Left renal pelvis (tissue), 4 donors: ENCODE data around the gene NMD3. TPM values are rescaled to one million over a fixed set of nuclear protein-coding genes. Genes with fewer than 3 reads are reported as not detected.
"Not testable (repeated sequence)": the region's sequence is repeated elsewhere in the genome, so short reads cannot be mapped to it uniquely, and the experiment has no call there.

Experiments used
- DNase-seq, 4 donors: peaks; one replicate each; pipeline ENCODE4 v3.0.0-alpha.2; 2013; ENCODE audit warnings: low read depth in 4 of 4, low spot score in 3 of 4
- polyA plus RNA-seq, 4 donors: library from polyadenylated mRNA; unstranded; fragments of 120-200 nt; gene quantifications; one replicate each; pipeline ENCODE4 v1.2.1, GENCODE V29; 2013; ENCODE audit not compliant: insufficient read length in 4 of 4

The NMD3 gene
- polyA plus RNA-seq, 4 donors = 52.5 to 67.3 (median 63.9) TPM

GRCh38 chr3:161273589-161274218, 52.6 kb downstream of the NMD3 start:
- peak in 2 of 4 donors; percentile 3 to 10 for DNase-seq

GRCh38 chr3:161274691-161275298, 53.7 kb downstream of the NMD3 start:
- DNase-seq = peak in 2 of 4 donors; percentile 7 to 18

- DNase-seq = no peak
Measured at GRCh38 chr3:161275919-161276318, 54.8 kb downstream of the NMD3 start.

GRCh38 chr3:161282387-161282786, 61.3 kb downstream of the NMD3 start:
- DNase-seq = not testable (repeated sequence)

- DNase-seq = no peak
Measured at GRCh38 chr3:161284989-161285388, 63.9 kb downstream of the NMD3 start.

GRCh38 chr3:161289174-161289573, 68.1 kb downstream of the NMD3 start:
- DNase-seq = no peak

- DNase-seq = no peak
Measured at GRCh38 chr3:161291191-161291901, 70.2 kb downstream of the NMD3 start.

- DNase-seq = no peak
Measured at GRCh38 chr3:161293381-161293780, 72.3 kb downstream of the NMD3 start.

GRCh38 chr3:161295325-161295724, 74.2 kb downstream of the NMD3 start:
- DNase-seq = no peak

GRCh38 chr3:161296814-161297213, 75.7 kb downstream of the NMD3 start:
- no peak for DNase-seq

Other genes starting within 250 kb of the NMD3 start
- 10 to 100 TPM; 41.6 to 80.8 (median 48.8) TPM for gene B3GALNT1, start 116.0 kb upstream of the NMD3 start, polyA plus RNA-seq
- gene SPTSSB, start 150.2 kb downstream of the NMD3 start, polyA plus RNA-seq = 10 to 100 TPM in 1 of 4 donors, 1 to 10 TPM in 2, under 1 TPM in 1; 0.20 to 10.5 (median 4.5) TPM